Stimulated activated CD4-positive, alpha-beta T cell treated with anti-CD3 and anti-CD28 coated beads, Interleukin-15, amount 100 ng/mL, for 24 hours (primary cell): ENCODE results near the gene MANBA.

Experiments
- DNase-seq: peaks from one replicate; pipeline ENCODE4 v3.0.0-alpha.2; 2020

The MANBA gene

GRCh38 chr4:102667001-102667400, 93.8 kb downstream of the MANBA start:
- no peak for DNase-seq

DNA sequence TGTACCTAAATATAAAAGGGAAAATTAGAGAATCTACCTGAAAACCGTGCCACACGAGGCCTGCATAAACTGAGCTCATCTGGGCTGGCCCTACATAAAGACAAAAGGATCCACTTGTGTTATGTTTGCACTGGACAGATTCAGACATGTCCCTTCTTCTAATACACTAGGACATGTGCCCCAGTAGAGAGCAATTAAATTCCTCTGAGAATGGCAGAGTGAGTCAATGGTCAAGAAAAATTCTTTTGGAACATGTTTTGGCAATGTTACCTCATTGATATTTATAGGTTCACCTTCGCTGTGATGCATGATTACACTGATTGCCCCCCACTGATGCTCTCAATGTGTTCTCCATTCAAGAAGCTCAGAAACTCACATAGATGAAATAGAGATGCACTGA, 95.2 kb downstream of the MANBA start:
- no peak for DNase-seq

DNA sequence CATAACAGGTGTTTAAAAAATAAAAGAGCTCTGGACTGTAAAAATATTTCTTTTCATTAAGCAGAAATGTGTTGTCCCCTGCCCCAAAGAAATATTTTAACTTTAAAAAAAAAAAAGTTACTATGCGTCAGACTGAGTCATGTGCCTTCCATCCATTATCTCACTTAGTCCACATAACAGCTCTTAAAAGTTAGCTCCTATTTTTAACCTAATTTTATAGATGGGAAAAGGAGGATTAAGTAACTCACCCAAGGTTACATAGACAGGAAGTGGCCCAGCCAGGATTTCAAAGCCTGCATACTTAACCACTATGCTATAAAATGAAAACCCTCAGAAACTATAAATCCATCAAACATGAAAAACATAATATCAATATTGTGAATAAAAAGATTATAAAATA, 97.7 kb downstream of the MANBA start:
- DNase-seq = no peak

GRCh38 chr4:102657206-102657605, 103.6 kb downstream of the MANBA start:
- DNase-seq = no peak

GRCh38 chr4:102647117-102647516, 113.7 kb downstream of the MANBA start:
- DNase-seq = no peak

GRCh38 chr4:102642631-102643298, 118.0 kb downstream of the MANBA start:
- DNase-seq = no peak

- no peak for DNase-seq
These were observed 119.0 kb downstream of the MANBA start for GRCh38 chr4:102641793-102642192.

GRCh38 chr4:102640669-102641068, 120.1 kb downstream of the MANBA start:
- DNase-seq = no peak

- no peak for DNase-seq
These were observed 121.2 kb downstream of the MANBA start for GRCh38 chr4:102639598-102639997.

DNA sequence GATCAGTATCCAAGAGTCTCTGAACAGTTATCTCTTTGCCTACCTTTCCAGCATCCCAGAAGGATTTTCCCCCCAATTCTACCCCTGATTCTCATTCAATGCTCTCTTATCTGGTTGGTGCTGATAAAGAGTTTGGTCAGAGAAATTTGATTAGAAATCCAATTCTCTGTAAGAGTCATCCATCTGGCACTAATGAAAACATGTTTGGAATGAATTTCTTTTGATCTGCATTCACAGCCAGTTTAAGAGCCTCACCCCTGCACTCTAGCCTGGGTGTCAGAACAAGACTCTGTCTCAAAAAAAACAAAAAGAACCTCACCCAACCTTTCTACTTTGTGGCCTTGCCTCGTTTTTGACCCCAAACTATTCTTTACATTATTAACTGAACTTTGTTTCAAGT, 122.1 kb downstream of the MANBA start:
- no peak for DNase-seq

DNA sequence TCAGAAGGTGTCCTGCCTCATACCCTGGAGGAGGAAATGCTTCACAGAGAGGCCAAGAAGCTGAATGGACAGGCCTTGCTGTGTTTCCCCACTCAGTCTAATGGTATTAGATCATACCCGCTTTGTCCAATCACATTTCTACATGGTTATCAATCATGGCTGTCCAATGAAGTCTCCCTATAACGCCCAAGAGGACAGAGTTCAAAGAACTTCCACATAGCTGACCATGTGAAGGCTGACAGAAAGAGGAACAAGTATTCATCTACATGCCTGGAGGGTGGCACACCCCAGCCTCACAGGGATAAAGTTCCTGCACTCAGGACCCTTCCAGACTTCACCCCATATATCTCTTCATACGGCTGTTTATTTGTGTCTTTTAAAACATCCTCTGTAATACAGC, 123.4 kb downstream of the MANBA start:
- DNase-seq = no peak

GRCh38 chr4:102633100-102633499, 127.7 kb downstream of the MANBA start:
- DNase-seq = no peak

- no peak for DNase-seq
These were observed 128.3 kb downstream of the MANBA start for GRCh38 chr4:102632241-102633065.

- DNase-seq = no peak
These were observed 129.2 kb downstream of the MANBA start for GRCh38 chr4:102631616-102632015.

DNA sequence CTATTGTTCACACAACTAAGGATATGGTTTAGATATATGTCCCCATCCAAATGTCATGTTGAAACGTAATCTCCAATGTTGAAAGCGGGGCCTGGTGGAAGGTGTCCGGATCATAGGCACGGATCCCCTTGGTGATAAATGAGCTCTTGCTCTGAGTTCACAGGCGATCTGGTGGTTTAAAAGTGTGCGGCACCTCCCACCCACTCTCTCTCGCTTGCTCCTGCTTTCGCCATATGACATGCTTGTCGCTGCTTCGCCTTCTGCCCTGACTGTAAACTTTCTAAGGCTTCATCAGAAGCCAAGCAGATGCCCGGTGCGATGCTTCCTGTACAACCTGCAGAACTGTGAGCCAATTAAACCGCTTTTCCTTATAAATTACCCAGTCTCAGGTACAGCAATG, 131.1 kb downstream of the MANBA start:
- peak; percentile 45 for DNase-seq

DNA sequence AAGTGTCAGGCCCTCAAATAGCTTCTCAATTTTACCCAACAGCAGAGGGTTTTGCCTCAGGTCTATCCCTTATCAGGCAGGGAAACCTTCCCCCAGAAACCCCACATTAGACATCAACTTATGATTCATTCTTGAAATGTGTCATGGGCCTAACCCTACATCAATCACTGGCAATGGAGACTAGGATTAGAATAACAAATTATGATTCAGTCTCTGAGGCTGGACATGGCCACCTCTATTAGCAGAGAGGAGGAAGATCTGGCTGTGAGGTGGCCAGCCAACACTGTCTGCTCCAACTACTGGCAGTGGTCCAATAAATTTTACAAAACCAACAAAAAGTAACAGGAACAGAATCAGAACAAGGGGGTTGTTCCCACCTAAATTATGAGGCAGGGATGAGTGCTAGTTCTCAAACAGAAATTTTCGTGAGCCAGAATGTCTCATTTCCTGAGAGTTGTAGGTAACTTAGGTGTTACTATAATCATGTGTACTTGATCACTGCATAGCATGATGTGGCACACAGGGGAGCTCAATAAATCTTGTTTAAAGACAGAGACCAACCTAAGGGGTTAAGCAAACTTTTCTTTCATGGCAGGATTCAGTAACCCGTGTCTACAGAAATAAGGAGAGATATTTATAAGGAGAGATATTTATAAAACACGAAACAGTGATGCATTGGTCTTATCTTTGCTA, 132.8 kb downstream of the MANBA start:
- DNase-seq = peak; percentile 39

DNA sequence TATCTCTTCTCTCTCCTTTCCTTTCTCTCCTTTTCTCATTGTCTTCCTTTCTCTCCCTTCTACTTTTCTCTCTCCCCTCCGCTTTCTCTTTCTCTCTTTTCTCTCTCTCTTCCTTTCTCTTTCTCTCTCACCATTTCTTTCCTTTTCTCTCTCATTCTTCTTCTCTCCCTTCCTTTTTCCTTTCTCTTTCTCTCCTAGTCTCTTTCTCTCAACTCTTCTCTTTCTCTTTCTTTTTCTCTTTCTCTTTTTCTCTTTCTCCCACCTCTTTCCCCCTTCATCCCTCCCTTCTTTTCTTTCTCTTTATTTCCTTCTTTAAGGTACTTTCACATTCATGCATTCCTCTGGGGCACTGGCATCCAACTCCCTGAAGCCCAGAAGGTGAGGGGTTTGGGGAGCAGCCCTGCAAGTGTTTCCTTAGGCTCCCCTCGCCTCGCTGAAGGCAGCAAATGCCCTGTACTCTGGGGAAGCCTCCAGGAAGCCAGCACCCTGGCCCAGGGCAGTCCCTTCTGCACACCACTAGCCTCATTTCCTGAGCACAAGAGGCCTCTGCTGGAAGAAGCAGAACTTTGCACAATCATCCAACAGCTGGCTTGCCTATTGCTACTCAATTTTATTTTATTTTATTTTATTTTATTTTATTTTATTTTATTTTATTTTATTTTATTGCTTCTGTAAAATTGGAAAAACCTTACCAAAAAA, 135.4 kb downstream of the MANBA start:
- peak; percentile 76 for DNase-seq

- DNase-seq = no peak
These were observed 136.3 kb downstream of the MANBA start for GRCh38 chr4:102624505-102624904.

- no peak for DNase-seq
These were observed 137.1 kb downstream of the MANBA start for GRCh38 chr4:102623622-102624021.

DNA sequence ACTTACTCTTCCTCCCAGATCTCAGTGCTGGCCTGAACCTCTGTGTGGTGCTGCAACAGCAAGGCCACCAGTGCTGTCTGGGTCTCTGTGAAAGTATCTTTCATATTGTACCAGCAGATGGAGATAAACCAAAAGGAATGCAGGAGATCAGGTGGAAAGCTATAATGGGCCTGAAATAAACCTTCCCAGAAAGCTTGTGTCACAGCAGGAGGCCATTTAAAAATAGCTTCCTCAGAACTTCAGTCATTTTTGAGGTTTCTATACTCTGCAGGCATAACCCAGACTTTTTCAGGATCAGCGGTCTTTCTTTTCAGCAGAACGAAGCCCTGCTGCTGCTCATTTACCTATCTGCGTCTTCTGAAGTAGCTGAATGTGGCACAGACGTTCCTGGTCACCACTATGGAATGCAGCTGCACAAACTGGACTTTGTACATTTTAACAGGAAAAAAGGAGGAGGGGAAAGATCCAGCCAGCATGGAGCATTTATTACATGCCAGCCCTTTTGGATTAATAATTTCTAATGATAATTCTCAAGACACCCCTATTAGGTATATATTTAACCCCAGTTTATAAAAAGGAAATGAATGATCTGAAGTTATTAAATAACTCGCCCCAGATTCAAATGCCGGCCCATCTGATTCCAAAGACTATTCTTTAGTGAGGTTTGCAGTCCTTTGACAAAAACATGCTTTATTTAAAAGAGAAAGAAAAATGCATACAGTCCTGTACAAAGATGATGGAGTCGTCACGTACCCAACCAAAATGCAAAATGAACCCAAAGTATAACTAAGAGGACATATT, 139.9 kb downstream of the MANBA start:
- no peak for DNase-seq

DNA sequence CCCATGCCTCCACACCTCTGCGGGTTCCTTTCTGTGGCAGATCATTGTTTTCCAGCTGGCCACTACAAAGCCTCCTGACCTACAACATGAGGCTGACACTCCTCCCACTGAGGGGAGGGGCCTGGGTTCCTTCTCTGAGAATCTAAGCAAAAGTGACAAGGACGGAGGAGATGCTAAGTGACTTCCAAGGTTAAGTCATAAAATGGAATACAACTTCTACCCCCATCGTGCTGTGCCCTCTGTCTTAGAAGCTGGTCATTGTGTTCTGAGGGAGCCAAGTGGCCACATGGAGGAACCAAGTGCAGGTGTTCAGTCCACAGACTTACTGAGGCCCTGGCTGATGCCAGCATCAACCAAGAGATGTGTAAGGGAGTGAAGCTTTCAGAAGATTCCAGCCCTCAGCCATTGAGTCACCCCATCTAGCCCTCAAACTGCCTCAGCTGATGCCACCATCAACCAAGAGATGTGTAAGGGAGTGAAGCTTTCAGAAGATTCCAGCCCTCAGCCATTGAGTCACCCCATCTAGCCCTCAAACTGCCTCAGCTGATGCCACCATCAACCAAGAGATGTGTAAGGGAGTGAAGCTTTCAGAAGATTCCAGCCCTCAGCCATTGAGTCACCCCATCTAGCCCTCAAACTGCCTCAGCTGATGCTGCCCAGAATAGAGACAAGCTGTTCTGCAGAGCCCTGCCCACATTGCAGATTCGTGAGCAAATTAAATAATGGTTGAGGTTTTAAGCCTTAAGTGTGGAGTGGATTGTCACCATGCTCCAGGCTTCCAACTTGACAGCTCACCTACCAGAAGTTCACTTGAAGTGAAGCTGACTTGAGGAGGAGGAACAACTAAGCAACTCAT, 140.8 kb downstream of the MANBA start:
- DNase-seq = peak; percentile 32
